Measurements from ENCODE around the gene MAPK4.
"Not testable (repeated sequence)": the region's sequence is repeated elsewhere in the genome, so short reads cannot be mapped to it uniquely, and the experiment has no call there.

MAPK4 gene

DNA sequence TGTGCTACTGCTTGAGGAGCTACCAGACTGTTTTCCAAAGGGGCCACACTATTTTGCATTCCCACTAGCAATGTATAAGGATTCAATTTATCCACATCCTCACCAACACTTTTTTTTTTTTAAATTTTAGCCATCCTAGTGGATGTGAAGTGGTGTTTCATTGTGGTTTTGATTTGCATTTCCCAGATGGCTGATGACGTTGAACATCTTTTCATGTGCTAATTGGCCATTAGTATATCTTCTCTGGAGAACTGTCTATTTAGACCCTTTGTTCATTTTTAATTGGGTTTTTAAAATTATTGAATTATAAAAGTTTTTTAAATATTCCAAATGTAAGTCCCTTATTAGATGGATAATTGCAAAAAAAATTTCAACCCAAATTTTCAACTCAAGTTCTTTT, 121.1 kb downstream of the MAPK4 start:
- no peak for DNase-seq (ENCODE audit: low read depth in 2 of 2)

GRCh38 chr18:50682852-50683251, 123.0 kb downstream of the MAPK4 start:
- DNase-seq (ENCODE audit: low read depth in 2 of 2): no peak

- no peak for DNase-seq (ENCODE audit: low read depth in 2 of 2)
Observed at GRCh38 chr18:50686409-50686808, 126.5 kb downstream of the MAPK4 start.

DNA sequence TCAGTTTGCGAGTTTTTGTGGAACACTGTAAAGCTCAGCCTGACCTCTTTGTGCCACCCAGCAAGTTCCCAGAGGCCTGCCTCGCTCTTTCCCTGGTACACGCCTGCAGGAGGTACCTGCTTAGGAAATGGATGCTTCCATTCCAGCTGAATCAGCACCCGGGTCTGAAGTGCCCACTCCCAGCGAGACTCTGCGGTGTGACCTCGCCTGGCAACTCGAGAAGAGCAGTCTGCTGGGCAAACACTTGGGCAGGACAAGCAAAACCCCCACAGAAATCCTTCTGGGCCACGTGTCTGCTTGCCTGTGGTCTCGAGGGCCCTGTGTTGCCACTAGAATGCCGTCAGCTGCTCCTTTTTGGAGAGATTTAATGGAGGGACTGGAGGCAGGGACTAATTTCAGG, 127.6 kb downstream of the MAPK4 start:
- DNase-seq (ENCODE audit: low read depth in 2 of 2): no peak

DNA sequence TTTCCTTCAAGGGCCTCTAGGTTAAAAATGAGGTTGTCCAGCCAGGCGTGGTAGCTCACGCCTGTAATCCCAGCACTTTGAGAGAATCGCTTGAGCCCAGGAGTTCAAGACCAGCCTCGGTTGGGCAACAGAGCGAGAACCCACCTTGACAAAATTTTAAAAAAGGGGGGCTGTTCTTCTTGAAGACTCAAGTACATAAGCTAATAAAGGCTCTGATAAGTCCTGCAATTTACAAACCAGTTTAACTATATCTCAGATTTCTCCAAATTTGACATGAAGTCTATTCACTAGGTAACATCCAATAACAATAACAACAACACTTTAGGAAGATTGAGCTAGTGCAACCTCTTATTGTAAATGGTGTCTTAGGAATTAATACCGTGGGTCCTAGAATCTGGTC, 129.7 kb downstream of the MAPK4 start:
- DNase-seq (ENCODE audit: low read depth in 2 of 2): no peak

DNA sequence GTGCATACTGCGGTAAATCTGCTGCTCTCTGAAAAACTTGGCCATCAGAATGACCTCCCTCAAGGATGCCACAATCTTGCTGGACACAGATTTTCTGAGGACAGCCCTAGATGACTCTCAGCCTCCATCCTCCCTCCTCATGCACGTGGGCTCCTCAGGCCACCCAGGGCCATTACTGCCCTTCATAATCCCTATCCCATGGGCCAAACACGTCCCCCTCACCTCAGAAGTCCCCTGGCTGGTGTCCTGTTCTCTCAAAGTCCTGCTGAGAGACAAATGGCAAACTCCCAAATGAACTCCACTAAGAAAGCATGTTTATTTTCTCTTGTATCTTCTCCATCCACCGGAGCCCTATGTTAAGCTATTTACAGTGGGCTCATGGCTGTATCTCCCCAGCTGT, 134.3 kb downstream of the MAPK4 start:
- no peak for DNase-seq (ENCODE audit: low read depth in 2 of 2)

GRCh38 chr18:50695431-50696176, 135.7 kb downstream of the MAPK4 start:
- DNase-seq (ENCODE audit: low read depth in 2 of 2): no peak

- DNase-seq (ENCODE audit: low read depth in 2 of 2): no peak
Observed at GRCh38 chr18:50696436-50696835, 136.5 kb downstream of the MAPK4 start.

- no peak for DNase-seq (ENCODE audit: low read depth in 2 of 2)
Observed at GRCh38 chr18:50696929-50697328, 137.0 kb downstream of the MAPK4 start.

- DNase-seq (ENCODE audit: low read depth in 2 of 2): no peak
Observed at GRCh38 chr18:50697509-50697908, 137.6 kb downstream of the MAPK4 start.

DNA sequence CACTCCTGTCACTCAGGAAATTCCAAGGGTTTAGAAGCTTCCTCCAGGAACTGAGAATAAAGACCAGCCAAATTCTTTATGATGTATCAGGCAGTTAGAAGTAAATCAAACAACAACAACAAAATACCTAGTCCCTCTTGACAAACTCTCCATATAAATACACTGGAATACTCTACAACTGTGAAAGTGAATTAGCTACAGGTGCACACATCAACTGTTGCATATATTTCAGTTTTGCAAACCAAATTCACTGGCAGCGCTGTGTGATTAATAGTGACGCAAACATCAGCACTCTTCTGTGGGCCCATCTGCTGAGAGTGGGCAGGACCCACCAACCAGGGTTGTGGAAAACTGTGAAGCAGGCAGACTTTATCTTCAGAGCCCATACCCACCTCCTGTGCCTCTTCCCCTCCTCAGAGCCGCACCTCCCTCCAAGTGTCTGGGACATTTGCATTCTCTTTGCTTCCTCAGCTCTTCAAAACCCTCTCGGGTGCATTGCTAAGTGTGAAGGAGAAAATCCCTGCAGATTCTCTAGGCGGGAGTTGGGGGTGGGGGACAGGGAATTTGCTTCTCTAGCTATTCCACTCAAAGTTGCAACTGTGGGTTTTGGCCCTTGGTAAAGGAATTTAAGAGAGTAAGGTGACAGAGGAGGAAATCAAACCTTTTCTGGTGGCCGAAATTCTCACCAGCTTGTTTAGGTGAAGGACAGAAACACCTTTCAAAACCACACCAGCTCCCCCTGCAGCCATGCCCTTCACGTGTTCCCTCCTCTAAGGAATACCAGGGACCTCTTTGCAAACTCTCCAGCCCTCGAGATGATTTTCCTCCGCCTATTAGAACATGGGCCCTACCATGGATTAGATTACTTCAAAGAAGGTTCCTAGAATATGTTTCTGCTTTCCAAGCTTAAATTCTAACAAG, 140.6 kb downstream of the MAPK4 start:
- no peak for DNase-seq (ENCODE audit: low read depth in 2 of 2)

DNA sequence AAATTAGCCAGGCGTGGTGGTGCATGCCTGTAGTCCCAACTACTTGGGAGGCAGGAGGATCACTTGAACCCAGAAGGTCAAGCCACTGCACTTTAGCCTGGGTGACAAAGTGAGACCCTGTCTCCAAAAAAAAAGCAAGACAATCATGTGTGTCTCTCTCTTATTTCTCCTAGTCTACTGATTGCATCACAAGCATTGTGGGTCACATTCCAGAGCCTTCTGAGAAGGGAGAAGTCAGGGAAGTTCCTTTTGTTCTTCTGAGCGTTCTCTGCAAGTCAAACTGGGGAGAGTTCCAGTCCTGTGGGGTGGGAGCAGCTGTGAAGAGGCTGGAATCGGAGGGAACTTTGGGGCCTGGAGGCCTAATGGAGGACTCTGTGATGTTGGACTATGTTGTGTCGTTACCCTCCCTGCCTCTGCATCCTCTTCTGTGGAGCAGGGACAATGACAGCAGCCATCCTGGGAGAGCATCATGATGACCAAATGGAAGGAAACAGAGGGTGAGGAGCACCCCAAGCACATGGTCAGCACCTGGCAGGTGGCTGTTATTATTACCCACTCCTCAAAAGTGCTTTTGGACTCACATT, 144.6 kb downstream of the MAPK4 start:
- DNase-seq (ENCODE audit: low read depth in 2 of 2): no peak

- DNase-seq (ENCODE audit: low read depth in 2 of 2): no peak
Observed at GRCh38 chr18:50706199-50706598, 146.3 kb downstream of the MAPK4 start.

GRCh38 chr18:50706651-50707050, 146.8 kb downstream of the MAPK4 start:
- DNase-seq (ENCODE audit: low read depth in 2 of 2): no peak

DNA sequence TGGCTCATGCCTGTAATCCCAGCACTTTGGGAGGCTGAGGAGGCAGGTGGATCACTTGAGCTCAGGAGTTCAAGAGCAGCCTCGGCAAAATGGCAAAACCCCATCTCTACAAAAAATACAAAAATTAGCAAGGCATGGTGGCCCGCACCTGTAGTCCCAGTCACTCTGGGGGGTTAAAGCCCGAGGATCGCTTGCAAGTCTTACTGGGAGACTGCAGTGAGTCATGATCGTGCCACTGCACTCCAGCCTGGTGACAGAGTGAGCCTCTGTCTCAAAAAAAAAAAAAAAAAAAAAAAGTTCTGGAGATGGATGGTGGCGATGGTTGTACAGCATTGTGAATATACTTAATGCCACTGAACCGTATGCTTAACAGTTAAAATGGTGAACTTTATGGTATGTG, 147.4 kb downstream of the MAPK4 start:
- not testable (repeated sequence) for DNase-seq (ENCODE audit: low read depth in 2 of 2)

GRCh38 chr18:50707855-50708469, 148.1 kb downstream of the MAPK4 start:
- no peak for DNase-seq (ENCODE audit: low read depth in 2 of 2)

DNA sequence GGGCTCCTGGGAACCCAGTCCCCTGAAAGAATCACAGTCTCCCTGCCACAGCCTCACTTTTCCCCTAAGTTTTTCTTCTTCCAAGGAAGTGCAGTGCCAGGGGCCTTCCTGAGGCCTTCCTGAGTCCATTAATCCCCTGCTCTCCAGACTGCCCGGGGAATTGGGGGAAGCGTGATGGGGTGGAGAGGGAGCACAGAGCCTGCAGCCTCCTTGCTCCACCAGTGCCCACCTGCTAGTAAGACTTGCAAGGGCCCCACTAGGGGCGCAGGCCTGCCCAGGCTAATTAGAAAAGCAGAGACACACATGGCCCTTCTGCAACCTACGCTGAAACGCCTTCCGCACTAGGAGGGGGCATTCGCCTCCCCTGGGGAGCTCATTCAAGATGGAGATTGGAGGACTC, 149.3 kb downstream of the MAPK4 start:
- no peak for DNase-seq (ENCODE audit: low read depth in 2 of 2)

- DNase-seq (ENCODE audit: low read depth in 2 of 2): no peak
Observed at GRCh38 chr18:50711386-50711785, 151.5 kb downstream of the MAPK4 start.

- no peak for DNase-seq (ENCODE audit: low read depth in 2 of 2)
Observed at GRCh38 chr18:50715919-50716318, 156.0 kb downstream of the MAPK4 start.

GRCh38 chr18:50716902-50717301, 157.0 kb downstream of the MAPK4 start:
- DNase-seq (ENCODE audit: low read depth in 2 of 2): no peak

GRCh38 chr18:50717563-50717962, 157.7 kb downstream of the MAPK4 start:
- no peak for DNase-seq (ENCODE audit: low read depth in 2 of 2)
